A673 (cell line): ENCODE measurements around the gene CASZ1. TPM values are rescaled to one million over a fixed set of nuclear protein-coding genes. Genes with fewer than 3 reads are reported as not detected.

Experiments
- BruUV-seq: library from RNA; stranded (reverse); fragments of 400-500 nt; replicated peaks from 2 replicates; lab custom pipeline; 2021; lab: Mats Ljungman, UMichigan
- CTCF ChIA-PET: fragments of 300-600 bp; sonication (Branson Sonifier 250); formaldehyde crosslinking; loops from one replicate; lab custom pipeline; 2022; ENCODE audit warnings: antibody characterized with exemption; lab: Charles Lee
- POLR2A ChIA-PET: fragments of 300-600 bp; sonication (Branson Sonifier 250); formaldehyde crosslinking; loops from one replicate; lab custom pipeline; 2022; ENCODE audit warnings: antibody characterized with exemption; ENCODE audit not compliant: low non-redundant PET; lab: Charles Lee
- DNase-seq: peaks from one replicate; pipeline ENCODE4 v3.0.0-alpha.2; 2015; ENCODE audit warnings: low spot score
- H3K27ac ChIP-seq: fragments of 200-600 bp; sonication (generic); 2 replicates; pipeline ENCODE4 v1.5.1; 2016; ENCODE audit warnings: mixed run types, low read depth, mild to moderate bottlenecking, mixed read lengths, antibody characterized with exemption, low read length; ENCODE audit not compliant: poor library complexity, severe bottlenecking
- H3K27me3 ChIP-seq: fragments of 200-600 bp; sonication (generic); replicated peaks from 2 replicates; pipeline ENCODE4 v1.6.1; 2017; ENCODE audit warnings: mixed run types, low read depth, mild to moderate bottlenecking, mixed read lengths, antibody characterized with exemption, low read length; ENCODE audit not compliant: insufficient read depth, poor library complexity
- H3K36me3 ChIP-seq: fragments of 200-600 bp; sonication (generic); 2 replicates; pipeline ENCODE4 v1.6.1; 2016; ENCODE audit warnings: mixed run types, mild to moderate bottlenecking, mixed read lengths, antibody characterized with exemption, low read length; ENCODE audit not compliant: insufficient read depth, poor library complexity, severe bottlenecking
- H3K4me1 ChIP-seq: fragments of 200-600 bp; sonication (generic); 2 replicates; pipeline ENCODE4 v1.6.1; 2017; ENCODE audit warnings: mixed run types, mild to moderate bottlenecking, mixed read lengths, antibody characterized with exemption, low read length; ENCODE audit not compliant: insufficient read depth, poor library complexity, severe bottlenecking
- H3K4me3 ChIP-seq: fragments of 200-600 bp; sonication (generic); 2 replicates; pipeline ENCODE4 v1.5.1; 2016; ENCODE audit warnings: low read depth, mixed run types, mild to moderate bottlenecking, mixed read lengths, low read length; ENCODE audit not compliant: poor library complexity, severe bottlenecking
- H3K9me3 ChIP-seq: fragments of 200-600 bp; sonication (generic); 2 replicates; pipeline ENCODE4 v1.6.1; 2016; ENCODE audit warnings: mixed run types, low read depth, mild to moderate bottlenecking, mixed read lengths, antibody characterized with exemption, low read length; ENCODE audit not compliant: poor library complexity, severe bottlenecking
- EZH2 ChIP-seq: fragments of 200-600 bp; sonication (generic); IDR thresholded peaks from 2 replicates; pipeline ENCODE4 v1.6.1; 2017; ENCODE audit warnings: borderline replicate concordance, low read depth, mild to moderate bottlenecking, mixed read lengths, antibody characterized with exemption, low read length; ENCODE audit not compliant: poor library complexity, severe bottlenecking
- intact Hi-C: fragments of 100-400 bp; cut with micrococcal nuclease; formaldehyde crosslinking; loops from one replicate; pipeline ENCODE4 v1.10.0; 2022; ENCODE audit not compliant: unreplicated experiment
- total RNA-seq: library from RNA; stranded (reverse); gene quantifications from 2 replicates; pipeline ENCODE4 v1.2.3, GENCODE V29; 2021
- TF ChIP-seq, protein P1 (sequence below): fragments of 300-800, 200-600 bp; sonication (generic); conservative IDR thresholded peaks from 2 replicates; pipeline ENCODE4 v1.5.1; 2017; ENCODE audit warnings: low read depth, mild to moderate bottlenecking, antibody characterized with exemption, low read length, moderate library complexity, mixed read lengths

CASZ1 gene
- total RNA-seq, 1 experiment from 2014 or later, result 1.9 TPM

DNA sequence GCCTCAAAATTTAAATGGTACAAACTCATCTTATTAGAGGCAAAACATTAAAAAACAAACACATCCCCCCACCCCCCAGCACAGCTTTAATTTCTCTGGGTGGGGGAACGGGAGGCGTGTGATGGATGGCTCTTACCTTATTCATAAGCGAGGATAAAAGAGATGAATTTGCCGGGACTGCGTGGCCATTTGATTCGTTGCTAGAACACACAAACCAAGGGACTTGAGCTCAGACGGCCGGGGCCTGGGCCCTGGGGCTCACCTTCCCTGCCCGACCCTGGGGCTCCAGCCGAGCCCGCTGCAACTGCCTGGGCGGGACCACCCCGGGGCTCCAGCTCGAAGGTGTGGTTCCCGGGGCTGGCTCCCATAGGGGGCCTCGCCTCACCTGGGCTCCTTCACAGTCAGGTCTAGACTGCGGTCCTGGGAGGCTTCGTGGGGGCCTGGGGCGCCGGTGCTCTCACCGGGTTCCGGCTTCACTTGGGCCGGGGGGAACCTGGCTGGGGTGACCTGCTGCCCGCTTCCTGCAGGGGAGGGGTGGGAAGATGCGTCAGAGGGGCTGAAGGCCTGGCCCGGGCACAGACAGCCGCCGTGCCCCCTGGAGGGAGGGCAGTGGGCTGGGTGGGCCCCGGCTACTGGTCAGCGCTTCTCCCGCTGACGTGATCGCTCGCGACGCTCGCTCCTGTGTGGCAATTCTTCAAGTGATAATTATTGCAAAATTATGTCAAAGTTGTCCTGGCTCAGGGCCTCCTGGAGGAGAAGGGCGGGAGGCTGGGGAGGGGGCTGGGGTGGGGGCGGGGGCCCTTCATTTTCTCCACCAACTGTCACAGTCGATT is 145.7 kb downstream of the CASZ1 start:
- BruUV-seq, result no TSS peak
- POLR2A ChIA-PET, result no interaction called here
- intact Hi-C loops, result no loop called here
- Histone ChIP-seq H3K36me3 (no peaks in the 10 kb centered on the region), H3K27me3 (no peaks in the 10 kb centered on the region), H3K4me3 (no peak overlapping the region), H3K4me1 (peaks cover 4% of the 10 kb centered on the region), H3K27ac (no peak overlapping the region), H3K9me3 (no peaks in the 10 kb centered on the region)
- CTCF ChIA-PET, result no interaction called here
- TF ChIP-seq, protein P1, sequence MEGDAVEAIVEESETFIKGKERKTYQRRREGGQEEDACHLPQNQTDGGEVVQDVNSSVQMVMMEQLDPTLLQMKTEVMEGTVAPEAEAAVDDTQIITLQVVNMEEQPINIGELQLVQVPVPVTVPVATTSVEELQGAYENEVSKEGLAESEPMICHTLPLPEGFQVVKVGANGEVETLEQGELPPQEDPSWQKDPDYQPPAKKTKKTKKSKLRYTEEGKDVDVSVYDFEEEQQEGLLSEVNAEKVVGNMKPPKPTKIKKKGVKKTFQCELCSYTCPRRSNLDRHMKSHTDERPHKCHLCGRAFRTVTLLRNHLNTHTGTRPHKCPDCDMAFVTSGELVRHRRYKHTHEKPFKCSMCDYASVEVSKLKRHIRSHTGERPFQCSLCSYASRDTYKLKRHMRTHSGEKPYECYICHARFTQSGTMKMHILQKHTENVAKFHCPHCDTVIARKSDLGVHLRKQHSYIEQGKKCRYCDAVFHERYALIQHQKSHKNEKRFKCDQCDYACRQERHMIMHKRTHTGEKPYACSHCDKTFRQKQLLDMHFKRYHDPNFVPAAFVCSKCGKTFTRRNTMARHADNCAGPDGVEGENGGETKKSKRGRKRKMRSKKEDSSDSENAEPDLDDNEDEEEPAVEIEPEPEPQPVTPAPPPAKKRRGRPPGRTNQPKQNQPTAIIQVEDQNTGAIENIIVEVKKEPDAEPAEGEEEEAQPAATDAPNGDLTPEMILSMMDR, result no peak
- TF ChIP-seq EZH2, result no peak
- no peak for DNase-seq

DNA sequence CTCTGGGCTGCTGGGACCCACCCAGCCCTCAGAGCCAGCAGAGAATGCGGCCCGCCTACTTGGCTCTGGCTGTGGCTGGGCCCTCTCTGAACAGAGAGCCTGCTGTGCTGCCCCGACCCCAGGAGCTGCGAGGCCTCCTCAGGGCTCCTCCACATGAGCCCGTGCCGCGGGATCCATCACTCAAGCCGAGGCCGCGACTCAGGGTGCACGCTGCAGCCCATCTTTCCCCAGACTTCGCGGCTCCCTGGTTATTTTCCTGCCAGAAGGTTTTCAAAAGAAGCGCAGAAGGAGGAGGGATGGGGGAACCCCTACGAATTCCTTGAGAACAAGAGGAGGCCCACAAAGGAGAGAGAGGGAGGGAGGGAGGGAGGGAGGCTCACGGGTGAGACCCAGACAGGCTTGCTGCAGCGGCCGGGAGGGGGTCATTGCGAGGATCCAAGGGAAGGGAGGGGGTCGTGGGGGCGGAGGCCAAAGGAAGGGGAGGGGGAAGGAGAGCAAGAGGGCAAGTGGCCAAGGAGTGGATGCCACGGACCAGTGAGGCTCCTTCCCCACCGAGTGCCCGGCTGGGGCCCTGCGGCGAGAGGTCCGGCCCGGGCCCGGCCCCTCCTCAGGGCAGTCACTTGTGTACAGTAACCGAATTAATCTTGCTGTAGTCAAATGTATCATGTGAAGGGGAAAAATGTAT is 146.8 kb downstream of the CASZ1 start:
- no peak for DNase-seq
- no peak overlapping the region for H3K4me3 ChIP-seq
- ChIA-PET POLR2A (no interaction called here), CTCF (no interaction called here)
- H3K36me3 ChIP-seq, result no peaks in the 10 kb centered on the region
- H3K27ac ChIP-seq, result no peak overlapping the region
- BruUV-seq, result no TSS peak
- H3K9me3 ChIP-seq, result no peaks in the 10 kb centered on the region
- H3K27me3 ChIP-seq, result no peaks in the 10 kb centered on the region
- intact Hi-C loops, result no loop called here
- peaks cover 4% of the 10 kb centered on the region for H3K4me1 ChIP-seq
- TF ChIP-seq, protein P1, result no peak
- TF ChIP-seq EZH2, result no peak

DNA sequence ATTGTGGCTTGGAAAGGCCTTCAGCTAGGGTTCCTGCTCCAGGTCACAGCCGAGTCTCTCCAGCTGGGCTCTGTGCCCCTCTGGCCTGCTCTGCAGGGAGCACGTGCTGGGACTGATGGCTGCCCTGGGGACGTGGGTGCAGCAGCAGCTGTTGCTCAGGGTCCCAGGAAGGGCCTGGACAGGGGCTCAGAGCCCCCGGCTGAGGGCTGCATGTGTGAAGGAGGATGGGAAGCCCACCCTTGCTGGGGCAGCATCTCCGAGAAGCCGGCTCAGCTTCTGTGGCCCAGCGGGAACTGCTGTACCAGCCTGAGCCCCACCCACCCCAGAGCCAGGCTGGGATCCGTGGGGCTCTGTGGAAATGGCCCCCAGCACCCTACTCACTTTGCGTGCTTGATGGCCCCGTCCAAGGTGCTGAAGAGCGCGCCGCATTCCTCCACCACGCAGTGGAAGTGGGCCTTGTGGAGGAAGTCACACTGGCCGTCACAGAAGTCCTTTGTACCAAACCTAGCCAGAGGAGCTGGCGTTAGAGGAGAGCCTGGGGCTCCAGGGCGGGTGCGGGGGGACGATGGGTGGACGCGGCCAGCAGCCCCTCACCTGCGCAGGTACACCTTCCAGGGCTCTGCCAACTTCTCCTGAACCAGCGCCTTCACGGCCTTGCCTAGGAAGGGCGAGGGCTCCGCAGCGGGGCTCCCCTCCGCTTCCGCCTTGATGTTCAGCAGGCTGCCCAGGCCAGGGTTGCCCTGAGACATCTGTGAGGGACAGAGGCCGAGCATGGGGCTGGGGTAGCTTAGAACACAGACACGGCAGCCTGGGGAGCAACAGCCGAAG is 147.5 kb downstream of the CASZ1 start:
- POLR2A ChIA-PET, result no interaction called here
- no peak overlapping the region for H3K4me3 ChIP-seq
- H3K36me3 ChIP-seq, result no peaks in the 10 kb centered on the region
- H3K9me3 ChIP-seq, result no peaks in the 10 kb centered on the region
- no TSS peak for BruUV-seq
- H3K27me3 ChIP-seq, result no peaks in the 10 kb centered on the region
- no peak for DNase-seq
- H3K27ac ChIP-seq, result no peak overlapping the region
- intact Hi-C loops, result no loop called here
- TF ChIP-seq, protein P1, result no peak
- CTCF ChIA-PET, result no interaction called here
- H3K4me1 ChIP-seq, result peaks cover 4% of the 10 kb centered on the region
